Head of caudate nucleus (tissue), 42 donors: ENCODE measurements around the gene MELK.
A peak's percentile ranks its signal among the peaks of the same experiment; 100 is the strongest.

ENCODE experiments used
- DNase-seq, 42 donors: peaks; one replicate each; pipeline versions ENCODE4 v3.0.0 to v3.0.0-alpha.2; 2020 to 2021; ENCODE audit warnings: mixed read lengths in 7 of 42
- intact Hi-C: fragments of 100-400 bp; cut with DNase I; formaldehyde crosslinking; loops from one replicate; pipeline ENCODE4 v1.15.0; 2022

Gene MELK

GRCh38 chr9:36720043-36720442 is 147.3 kb downstream of the MELK start:
- intact Hi-C loops = no loop called here
- no peak for DNase-seq

- intact Hi-C loops = no loop called here
- DNase-seq = peak in 1 of 42 donors; percentile 6
Observed at GRCh38 chr9:36721846-36722588, 149.3 kb downstream of the MELK start.

- intact Hi-C loops = no loop called here
- no peak for DNase-seq
Observed at GRCh38 chr9:36725777-36726356, 153.2 kb downstream of the MELK start.
